DMS153 treated with DMSO at 0.1 percent for 48 hours (cell line): Measurements from ENCODE around the gene RET.

Source experiments
- DNase-seq: peaks from one replicate; lab custom pipeline; 2025; ENCODE audit not compliant: unreplicated experiment; lab: John Stamatoyannopoulos, UW

RET gene

DNA sequence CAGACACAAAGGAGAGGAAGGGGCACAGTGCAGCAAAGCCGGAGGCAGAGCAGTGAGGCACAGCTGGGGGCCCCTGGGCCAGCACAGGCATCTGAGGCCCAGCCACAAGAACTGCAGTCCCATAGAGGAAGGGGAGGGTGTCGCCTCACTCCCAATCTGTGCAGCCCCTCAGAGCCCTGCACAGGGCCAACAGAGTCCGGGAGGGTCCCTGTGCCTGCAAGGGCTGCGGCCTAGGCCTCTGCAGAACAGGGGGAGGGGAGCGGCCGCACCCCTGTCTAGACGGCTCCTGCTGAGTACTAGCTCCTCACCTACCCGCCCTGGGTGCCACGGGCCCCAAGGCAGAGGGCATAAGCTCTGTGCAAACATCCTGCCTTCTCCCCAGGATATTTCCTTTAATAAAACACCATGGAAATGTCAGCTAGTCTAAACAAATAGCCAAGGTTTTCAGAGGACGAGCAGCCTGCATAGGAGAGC lies 32.4 kb upstream of the RET start:
- no peak for DNase-seq

DNA sequence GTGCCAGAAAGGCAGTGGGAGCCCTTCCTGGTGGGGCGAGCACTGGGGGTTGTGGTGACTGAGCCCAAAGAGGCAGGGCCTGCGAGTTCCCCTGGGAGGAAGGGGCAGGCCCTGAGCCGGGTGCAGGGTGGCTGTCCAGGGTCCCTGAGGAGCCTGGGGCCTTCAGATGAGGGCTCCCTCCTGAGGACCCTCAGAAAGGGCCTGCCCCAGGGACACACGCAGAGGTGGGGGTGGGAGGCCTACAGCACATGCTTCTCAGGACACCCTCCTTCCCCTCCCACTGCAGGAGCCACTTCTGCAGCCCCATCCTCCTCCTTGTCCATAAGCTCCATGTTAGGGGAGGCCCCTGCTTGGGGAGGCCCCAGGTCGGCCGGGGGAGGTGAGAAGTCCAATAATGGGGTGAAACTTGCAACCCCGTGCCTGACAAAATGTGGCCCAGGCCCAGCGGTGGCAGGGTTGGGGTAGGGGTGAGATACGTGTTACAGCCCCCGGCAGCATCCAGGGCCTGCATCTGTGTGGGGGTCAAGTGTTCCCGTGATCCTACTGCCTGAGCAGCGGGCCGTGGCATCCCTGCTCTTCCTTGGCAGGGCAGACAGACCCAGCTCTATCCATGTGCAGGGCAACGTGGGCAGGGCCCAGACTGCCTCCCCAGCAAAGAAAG lies 31.8 kb upstream of the RET start:
- DNase-seq = no peak

DNA sequence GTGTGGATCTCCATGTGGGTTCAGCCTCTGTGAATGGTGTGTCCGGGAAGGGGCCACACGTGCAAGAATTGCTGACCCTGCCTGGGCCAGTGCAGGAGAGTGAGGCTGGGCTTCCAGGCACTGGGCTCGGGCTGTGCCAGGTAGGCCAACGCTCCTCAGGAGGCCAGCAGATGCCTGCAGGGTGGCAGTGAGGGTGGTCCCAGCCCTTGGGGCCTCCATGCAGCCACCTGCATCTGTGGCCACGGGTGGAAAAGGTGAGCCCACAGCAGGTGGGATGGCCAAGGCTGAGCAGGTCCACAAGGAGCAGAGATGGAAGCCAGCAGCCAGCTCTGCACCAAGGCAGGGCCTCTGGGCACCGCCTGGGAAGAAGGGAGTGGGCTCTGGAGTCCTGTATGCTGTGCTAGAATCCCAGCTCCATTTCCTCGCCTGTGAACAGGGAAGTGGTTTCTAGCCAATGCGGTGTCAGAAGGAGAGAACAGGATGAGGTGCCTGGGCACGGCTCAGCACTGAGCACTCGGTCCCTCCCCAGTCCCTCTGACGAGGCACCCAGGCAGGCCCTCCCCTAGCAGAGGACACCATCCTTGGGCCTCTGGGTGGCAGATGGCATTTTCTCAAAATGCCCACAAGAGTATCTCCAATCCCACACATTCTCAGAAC lies 31.1 kb upstream of the RET start:
- DNase-seq = no peak

DNA sequence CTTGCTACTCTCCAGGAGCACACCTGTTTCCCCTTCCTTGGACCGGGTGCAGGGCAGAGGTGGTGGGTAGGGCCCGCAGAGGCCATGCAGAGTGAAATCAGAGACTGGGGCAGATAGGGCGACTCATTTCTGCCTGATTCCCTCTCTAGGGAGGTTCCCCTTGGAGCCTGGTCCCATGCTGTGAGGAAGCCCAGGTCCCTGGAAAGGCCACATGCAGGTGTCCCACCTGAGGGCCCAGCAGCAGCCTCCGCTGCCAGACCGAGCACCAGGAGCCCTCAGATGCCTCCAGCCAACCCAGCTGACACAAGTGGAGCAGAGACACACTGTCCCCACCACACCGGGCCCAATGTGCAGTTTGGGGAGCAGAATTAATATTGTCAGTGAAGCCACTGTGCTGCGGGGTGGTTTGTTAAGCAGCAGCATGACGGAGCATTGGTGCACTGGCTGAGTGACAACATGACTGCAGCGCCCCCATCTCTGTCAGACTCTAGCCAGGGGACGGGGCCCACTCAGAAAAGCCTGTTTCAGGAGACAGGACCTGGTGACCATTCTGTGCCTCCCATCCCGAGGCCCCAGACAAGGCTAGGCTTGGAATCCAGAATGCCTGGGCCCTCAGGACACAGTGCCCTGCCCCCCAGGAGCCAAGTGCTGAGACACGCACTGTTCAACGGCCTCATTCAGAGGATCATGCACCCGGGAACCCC lies 30.4 kb upstream of the RET start:
- DNase-seq = no peak

DNA sequence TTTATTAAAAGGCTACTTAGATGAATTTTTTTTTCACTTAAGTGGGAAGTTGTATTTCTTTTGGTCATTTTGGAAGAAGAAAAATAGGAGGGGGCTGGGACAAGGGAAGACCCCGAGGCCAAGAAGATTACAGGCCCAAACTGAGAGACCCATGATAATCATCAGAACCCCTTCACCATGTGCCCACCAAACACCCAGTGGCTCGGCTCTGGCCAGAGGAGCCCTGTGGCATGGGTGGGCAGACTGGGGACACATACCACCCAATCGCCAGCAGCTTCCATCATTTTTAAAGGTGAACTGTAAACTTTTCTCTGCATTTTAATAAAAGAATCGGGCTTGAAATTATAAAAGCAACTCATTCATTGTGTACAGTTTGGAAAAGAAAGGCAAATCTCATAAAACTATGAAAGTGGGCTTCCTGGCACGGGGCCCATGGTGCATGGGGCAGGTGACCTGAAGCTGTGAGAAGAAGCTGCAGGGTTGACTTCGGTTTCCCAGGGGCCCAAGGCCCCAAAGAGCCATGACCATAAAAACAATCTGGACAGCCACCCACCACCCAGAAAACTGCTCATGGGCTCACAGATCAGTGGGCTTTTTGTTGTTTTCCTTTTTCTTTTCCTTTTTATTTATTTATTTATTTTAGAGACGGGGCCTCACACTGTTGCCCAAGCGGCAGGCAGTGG lies 29.4 kb upstream of the RET start:
- no peak for DNase-seq

DNA sequence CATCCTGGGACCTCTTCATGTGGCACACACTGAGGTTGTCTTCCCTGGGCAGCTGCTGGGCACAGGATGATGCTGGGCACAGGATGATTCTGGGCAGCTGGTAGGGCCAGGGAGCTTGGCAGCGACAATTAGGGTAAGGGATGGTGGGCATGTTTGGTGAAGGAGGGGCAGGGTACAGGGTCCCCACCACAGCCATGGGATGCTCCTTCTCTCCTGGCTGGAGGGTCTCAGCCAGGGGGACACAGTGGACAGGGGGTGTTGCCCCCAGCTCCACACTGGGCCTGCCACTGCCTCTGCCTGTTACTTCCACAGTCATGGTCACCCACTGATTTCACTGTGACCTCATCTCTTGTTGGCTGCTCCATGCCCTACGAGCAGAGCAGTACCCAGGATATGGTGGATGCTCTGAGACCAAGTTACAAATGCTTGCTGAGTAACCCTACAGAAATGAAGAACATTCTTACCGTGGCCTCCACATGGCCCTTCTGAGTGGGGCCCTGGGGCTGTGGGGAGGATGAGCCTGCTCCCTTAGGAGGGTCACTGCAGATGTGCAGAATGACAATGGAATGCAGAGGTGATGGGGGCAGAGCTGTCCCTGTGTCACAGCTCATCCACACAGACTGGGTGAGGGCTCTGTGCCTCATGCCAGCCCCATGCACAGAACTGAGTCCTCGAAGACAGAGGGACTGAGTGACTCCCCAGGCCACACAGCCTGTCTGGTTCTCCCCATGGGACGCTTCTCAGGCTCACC lies 28.4 kb upstream of the RET start:
- no peak for DNase-seq

DNA sequence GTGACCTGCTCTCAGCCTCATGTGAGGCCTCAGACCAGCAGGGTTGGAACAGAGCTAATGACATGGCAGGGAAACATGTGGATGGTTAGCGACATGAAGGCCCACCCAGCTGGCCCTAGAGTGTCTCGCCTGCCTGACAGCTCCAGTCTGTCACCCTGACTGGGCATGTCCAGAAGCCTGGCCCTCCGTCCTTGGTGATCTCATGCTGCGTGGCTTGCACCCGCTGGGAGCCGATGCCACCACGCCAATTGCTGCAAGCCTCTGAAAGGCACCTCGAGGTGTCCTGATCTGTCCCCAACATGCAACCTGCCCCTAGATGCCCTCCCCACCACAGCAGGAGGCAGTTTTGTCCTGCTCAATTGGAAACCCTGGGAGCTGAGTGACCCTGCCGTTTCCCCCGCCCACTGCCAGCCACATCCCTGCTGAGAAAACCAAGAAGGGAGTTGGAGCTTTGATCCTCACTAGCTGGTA lies 27.8 kb upstream of the RET start:
- DNase-seq = no peak

DNA sequence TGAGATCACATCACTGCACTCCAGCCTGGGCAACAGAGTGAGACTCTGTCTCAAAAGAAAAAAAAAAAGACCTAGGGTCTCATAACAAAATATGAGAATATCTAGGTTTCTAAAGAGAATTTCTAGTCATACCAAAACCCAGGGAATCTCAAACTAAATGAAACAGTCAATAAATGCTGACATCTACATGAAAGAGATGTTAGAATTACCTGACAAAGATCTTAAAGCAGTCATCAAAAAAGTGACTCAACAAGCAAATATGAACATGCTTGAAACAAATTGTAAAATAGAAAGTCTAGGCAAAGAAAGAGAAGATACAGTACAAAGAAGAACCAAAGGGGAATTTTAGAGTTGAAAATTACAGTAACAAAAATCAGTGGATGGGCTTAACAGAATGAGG lies 26.9 kb upstream of the RET start:
- DNase-seq = no peak

DNA sequence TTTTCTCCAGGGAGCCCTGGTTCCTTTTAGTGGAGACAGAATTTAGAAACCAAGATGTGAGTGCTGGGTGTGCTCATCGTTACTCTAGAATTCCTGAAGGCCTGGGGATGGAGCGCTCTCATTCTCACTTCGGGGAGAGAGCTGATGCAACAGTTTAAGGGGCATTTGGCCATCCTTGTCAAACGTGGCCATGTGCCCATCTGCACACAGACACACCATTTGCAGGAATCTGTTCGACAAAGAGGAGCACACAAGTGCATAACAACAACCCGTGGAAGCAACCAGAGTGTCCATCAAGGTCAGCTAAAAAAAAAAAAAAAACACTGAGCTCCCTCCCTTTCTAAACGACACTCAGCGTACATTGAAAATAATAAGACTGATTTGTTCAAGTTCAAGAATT lies 23.0 kb upstream of the RET start:
- DNase-seq = no peak

DNA sequence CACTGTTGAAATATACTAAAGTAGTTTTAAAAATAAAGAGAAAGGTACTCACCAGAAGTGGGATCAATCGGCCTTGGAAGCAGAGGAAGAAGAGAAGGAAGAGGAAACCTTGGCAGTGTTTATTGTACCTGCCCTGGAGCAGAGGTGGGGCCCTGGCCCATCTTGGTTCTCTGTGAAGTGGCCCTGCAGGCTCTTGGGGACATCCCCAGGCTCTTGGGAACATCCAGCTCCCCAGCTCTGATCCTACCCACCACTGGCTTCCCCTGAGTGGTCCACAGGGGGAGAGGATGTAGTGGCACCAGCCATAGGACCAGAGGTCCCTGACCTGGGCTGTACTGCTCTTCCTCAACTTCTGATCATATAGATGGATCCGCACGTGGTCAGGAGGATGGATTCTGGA lies 22.3 kb upstream of the RET start:
- no peak for DNase-seq

DNA sequence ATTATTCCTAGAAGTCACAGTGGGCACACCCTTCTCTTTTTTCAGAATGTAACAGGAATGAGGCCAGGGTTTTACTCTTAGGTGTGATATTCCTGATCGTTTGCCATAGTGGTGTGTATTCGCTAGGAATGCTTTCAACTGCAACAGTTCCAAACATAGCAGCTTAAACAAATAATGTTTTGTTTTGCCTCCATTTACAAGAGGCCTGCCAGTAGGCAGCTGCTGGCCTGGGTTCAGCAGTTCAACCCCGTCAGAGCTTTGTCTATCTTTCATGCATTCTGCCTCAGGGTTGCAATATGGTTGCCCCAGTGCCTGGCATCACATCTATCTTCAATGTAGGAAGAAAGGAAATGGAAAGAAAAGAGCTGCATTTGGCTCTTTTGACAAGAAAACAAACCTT lies 21.7 kb upstream of the RET start:
- DNase-seq = no peak

DNA sequence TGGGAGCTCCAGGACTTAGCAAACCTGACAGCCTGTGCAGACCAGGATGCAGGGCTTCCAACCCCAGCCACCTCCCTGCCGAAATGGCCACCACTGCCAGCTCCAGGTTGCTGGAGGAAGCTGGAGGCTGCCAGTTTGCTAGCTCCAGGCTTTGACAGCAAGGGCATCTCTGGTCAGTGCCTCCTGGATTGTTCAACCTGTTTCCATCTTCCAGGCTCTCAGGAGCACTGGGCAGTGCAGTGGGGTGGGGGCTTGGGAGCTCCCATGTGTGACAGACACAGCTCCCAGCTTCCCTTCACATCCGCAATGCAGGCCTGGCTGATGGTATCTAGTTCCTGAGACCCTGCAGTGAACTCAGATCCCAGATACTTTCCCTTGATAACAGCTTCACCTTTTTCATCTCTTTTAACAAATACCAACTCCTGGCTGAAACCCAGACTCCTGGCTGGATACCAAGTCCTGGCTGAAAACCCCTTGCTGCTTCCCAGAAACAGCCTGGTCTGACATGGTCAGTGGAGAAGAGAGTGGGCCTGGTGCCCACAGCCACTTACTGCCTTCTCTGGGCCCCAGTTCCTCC lies 20.8 kb upstream of the RET start:
- DNase-seq = no peak

DNA sequence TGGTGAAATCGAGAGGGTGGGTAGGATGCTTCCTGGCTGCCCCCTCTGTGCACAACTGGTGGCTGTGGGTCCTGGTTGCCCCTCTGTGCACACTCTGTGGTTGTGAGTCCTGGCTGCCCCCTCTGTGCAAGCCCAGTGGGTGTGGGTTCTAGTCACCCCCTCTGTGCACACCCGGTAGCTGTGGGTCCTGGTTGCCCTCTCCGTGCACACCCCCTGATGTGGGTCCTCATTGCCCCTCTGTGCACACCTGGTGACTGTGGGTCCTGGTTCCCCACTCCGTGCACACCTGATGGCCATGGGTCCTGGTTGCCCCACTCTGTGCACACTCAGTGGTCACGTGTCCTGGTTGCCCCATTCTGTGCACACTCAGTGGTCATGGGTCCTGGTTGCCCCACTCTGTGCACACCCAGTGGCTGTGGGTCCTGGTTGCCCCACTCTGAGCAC lies 20.3 kb upstream of the RET start:
- DNase-seq = no peak

DNA sequence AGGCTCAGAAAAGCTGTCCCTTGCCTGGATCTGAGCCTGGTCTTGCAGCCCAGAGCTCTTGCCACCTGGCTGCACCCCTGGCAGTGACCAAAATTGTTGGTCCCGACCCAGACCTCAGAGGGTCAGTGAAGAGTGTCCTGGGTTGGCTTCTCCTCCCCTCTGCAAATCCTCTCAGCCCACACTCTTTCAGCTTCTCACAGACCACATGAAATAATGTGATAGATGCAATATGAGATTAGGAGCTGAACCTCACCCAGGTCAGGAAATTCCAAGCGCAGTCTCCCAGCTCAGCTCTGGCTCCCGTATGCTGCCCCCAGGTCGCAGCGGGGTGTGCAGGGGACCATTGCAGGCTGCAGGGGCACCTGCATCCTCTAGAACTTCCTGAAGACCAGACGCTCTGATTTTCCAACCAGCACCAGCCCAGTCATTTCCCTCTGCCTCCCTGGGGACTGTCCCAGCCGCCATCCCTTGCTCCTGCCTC lies 19.6 kb upstream of the RET start:
- no peak for DNase-seq

DNA sequence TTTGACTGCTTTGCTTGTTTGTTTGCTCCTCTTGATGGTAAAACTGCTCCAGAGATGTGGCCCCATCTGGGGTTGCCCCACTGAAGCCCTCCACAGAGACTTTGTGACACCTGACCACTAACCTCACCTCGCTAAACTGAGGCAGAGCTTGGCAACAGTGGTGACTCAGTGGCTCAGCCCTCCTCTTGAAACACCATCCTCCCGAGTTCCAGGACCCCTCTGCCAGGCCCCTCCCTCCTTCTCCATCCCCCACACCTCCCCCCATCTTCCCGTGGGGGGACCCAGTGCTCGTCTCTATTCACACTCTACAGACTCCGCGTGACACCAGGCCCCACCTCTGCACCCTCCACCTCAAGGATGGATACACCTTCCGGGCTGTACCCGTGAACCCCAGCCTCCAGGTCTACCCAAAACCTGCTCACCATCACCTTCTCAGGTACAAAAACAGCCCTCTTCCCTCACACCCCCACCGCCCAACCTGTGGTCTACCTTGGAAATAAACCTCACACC lies 19.0 kb upstream of the RET start:
- no peak for DNase-seq

DNA sequence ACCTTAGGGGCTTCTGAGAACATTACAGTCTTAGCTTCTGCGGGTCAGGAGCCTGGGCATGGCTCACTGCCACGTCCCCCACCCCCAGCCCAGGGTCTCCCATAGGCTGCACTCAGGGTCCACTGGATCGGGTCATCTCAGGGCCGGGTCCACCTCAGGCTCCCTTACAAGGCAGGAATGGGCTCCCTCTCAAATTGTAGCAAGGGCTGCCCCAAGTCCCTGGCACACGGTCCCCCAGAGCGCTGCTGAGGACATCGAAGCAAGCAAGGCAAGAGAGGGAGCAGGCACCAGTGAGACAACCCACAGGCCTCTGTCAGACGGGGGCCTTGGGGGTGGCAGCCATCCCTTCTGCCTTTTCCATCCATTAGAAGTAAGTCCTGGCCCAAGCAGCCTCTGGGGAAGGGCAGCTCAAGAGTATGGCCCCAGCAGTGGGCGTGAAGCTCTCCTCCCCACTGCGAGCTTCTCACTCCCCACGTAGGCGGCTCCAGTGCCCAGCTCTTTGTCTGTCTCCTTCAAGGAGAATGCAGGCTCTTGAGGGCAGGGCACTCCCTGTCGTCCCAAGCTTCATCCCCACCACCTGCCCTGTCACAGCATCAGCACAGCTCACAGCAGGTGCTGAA lies 18.0 kb upstream of the RET start:
- DNase-seq = no peak

DNA sequence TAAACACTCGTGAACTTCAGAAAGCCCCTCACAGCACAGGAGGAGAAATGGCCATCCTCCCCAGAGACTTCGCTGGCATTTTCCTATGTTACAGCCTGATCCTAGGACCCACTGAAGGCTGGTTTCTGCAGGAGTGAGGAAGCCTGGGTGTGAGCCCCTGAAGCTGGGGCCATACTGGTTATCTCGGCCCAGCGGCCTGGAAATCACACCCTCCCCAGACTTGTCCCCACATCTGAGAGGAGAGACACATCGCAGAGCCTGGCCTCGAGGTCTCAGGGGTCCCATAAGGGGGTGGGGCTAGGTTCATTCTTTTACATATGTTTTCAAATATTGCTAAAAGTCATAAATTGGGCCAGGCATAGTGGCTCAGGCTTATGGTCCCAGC lies 17.5 kb upstream of the RET start:
- no peak for DNase-seq

DNA sequence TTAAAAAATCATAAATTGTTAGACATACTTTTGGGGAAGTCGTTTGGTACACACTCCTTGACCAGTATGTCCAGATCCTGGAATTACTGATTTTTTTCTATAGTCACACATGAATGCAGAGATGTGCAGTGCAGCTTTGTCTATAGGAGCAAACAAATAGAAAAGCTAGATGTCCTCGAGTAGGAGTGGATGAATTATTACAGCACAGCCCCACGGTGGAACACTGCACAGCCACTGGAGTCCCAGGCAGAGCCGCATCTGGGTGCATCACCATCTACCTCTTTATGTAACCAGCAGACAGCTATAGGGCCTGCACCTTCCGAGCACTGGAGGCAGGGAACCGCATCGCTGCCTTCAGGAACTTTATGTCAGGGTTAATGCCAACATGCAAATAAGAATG lies 17.0 kb upstream of the RET start:
- DNase-seq = no peak

DNA sequence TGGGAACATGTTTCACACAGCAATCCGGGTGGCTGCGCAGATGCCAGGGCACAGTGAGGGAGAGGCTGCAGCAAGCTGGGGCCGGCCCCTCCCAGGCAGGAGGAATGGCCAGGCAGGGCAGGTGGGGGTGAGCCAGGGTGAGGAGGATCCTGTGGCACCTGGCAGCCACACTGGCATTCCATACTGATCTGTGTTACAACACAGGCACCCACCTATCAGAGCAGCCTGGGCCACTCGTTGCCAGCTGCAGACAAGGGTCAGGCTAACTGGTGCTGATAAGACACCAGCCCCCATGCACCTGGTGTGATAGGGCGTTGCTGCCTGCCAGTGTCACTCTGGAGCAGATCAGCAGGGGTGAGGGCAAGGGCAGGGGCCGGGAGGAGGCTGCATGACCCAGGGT lies 16.6 kb upstream of the RET start:
- DNase-seq = no peak

DNA sequence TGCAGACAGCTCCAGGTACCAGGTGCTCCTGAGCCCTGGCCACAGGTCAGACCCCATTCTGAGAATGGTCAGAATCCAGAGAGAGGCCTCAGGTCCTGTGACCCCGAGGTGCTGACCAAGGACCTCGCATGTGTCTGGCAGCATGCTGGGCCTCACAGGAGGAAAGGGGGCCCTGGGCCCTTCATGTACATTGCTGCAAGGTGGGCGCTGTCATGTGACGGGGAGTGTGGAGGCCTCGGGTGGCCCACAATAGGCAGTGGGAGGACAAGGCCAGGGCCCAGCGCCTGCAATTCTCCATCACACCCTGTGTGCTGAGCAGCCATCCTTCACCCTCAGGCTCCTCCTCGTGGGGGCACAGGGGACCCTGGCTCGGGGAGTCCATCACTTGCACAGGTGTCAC lies 15.5 kb upstream of the RET start:
- no peak for DNase-seq
